OCI-LY7 (cell line): ENCODE measurements around the gene XKRX. TPM values are rescaled to one million over a fixed set of nuclear protein-coding genes. Genes with fewer than 3 reads are reported as not detected.

Experiments
- BruUV-seq: library from RNA; stranded (reverse); fragments of 400-500 nt; replicated peaks from 2 replicates; lab custom pipeline; 2021; lab: Mats Ljungman, UMichigan
- CTCF ChIA-PET: fragments of 300-600 bp; sonication (Branson Sonifier 250); formaldehyde crosslinking; loops from one replicate; lab custom pipeline; 2022; ENCODE audit warnings: antibody characterized with exemption; ENCODE audit not compliant: unreplicated experiment; lab: Charles Lee
- POLR2A ChIA-PET: fragments of 300-600 bp; sonication (Branson Sonifier 250); formaldehyde crosslinking; loops from one replicate; lab custom pipeline; 2022; ENCODE audit warnings: antibody characterized with exemption; lab: Charles Lee
- DNase-seq: peaks from one replicate; pipeline ENCODE4 v3.0.0-alpha.2; 2015; ENCODE audit warnings: low spot score
- H2AFZ ChIP-seq: fragments of 200-600 bp; sonication (generic), shearing (Covaris generic); 2 replicates; pipeline ENCODE4 v1.6.1; 2014; ENCODE audit warnings: mild to moderate bottlenecking, antibody characterized with exemption, low read length, moderate library complexity
- H3K27ac ChIP-seq: fragments of 200-600 bp; sonication (generic); 2 replicates; pipeline ENCODE4 v1.5.1; 2014; ENCODE audit warnings: mixed run types, low read depth, mild to moderate bottlenecking, moderate library complexity, low read length, inconsistent platforms; ENCODE audit not compliant: poor library complexity, severe bottlenecking
- H3K36me3 ChIP-seq: fragments of 200-600 bp; sonication (generic); 2 replicates; pipeline ENCODE4 v1.6.1; 2014; ENCODE audit warnings: mild to moderate bottlenecking, antibody characterized with exemption, low read length, moderate library complexity, mixed read lengths; ENCODE audit not compliant: insufficient read depth
- H3K4me1 ChIP-seq: fragments of 200-600 bp; sonication (generic); 2 replicates; pipeline ENCODE4 v1.5.1; 2014; ENCODE audit warnings: mild to moderate bottlenecking, low read length; ENCODE audit not compliant: insufficient read depth, poor library complexity, severe bottlenecking
- H3K4me2 ChIP-seq: fragments of 200-600 bp; sonication (generic); 2 replicates; pipeline ENCODE4 v1.6.1; 2014; ENCODE audit warnings: mild to moderate bottlenecking, low read length
- H3K4me3 ChIP-seq: fragments of 200-600 bp; sonication (generic); 2 replicates; pipeline ENCODE4 v1.5.1; 2014; ENCODE audit warnings: mild to moderate bottlenecking, low read depth, low read length; ENCODE audit not compliant: poor library complexity, severe bottlenecking
- H3K79me2 ChIP-seq: fragments of 200-600 bp; sonication (generic); 2 replicates; pipeline ENCODE4 v1.6.1; 2016; ENCODE audit warnings: low read depth, mild to moderate bottlenecking, low read length, moderate library complexity, mixed read lengths; ENCODE audit not compliant: insufficient read depth
- H3K9me2 ChIP-seq: fragments of 200-600 bp; sonication (generic); 2 replicates; pipeline ENCODE4 v1.6.1; 2016; ENCODE audit warnings: mild to moderate bottlenecking, low read length, mixed read lengths; ENCODE audit not compliant: insufficient read depth
- H3K9me3 ChIP-seq: fragments of 200-600 bp; sonication (generic); 2 replicates; pipeline ENCODE4 v1.6.1; 2014; ENCODE audit warnings: mild to moderate bottlenecking, mixed run types, low read length, mixed read lengths
- H4K20me1 ChIP-seq: fragments of 200-600 bp; sonication (generic); 2 replicates; pipeline ENCODE4 v1.6.1; 2014; ENCODE audit warnings: mild to moderate bottlenecking, antibody characterized with exemption, low read length, moderate library complexity, mixed read lengths; ENCODE audit not compliant: insufficient read depth
- EZH2phosphoT487 ChIP-seq: fragments of 200-600 bp; sonication (generic); IDR thresholded peaks from 2 replicates; pipeline ENCODE4 v1.6.1; 2018; ENCODE audit warnings: low read depth, borderline replicate concordance, mild to moderate bottlenecking, mixed run types, antibody characterized with exemption, low read length, moderate library complexity, mixed read lengths
- intact Hi-C: fragments of 100-400 bp; cut with micrococcal nuclease; formaldehyde crosslinking; loops from one replicate; pipeline ENCODE4 v1.10.0; 2022; ENCODE audit not compliant: unreplicated experiment
- total RNA-seq, 2 experiments: library from RNA; depleted of rRNA in 1 of 2; stranded (reverse); fragments of >200 nt in 1 of 2; shearing (Covaris generic) in 1 of 2; gene quantifications; 2 replicates each; pipeline ENCODE4 v1.2.3, GENCODE V29; 2014 to 2022
- TF ChIP-seq, protein P1 (sequence below): fragments of 200-600 bp; sonication (generic); conservative IDR thresholded peaks from 2 replicates; pipeline ENCODE4 v1.5.1; 2014; ENCODE audit warnings: mild to moderate bottlenecking, antibody characterized with exemption, low read length, moderate library complexity, mixed read lengths

Gene XKRX
- total RNA-seq, 2 experiments from 2014 or later = 6.4 to 8.4 TPM

DNA sequence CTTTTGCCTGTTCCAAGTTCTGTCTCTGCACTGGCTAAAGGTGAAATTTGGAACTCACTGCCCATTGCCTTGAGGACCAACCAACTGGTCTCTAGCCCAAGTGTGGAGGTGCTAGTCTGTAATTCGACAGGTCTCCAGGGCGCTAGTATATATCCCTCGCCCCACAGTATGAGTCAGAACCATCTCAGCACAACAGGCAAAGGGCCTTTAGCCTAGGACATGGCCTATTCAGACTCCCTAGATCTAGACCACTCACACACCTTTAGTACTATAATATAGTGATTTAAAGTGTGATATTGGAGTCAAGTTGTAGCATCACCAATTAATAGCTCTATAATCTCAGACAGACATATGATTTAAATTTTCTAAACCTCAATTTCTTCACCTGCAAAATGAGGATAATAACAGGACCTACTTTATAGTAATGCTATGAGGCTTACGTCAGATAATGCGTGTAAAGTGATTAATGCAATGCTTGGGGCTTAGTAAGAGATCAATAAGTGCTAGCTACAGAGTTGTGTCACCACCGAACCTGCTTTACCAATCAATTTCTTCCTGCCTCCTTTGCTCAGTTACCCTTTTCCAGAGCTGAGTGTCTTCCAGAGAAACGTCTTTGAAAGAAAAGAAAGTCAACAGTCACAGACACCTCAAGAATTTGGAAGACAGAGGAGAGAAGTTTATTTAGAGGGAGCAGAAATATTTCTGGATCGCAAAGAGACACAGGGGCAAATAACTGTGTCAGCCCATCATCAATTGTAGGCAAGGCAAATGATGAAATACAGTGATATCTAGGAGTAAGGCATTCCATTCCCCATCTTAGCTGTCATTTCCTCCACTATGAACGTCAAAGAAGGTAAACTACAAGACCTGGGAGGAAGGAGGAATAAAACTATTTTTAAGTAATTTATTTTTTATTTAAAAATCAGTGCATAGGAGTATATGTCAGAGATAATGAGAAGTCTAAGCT lies 56.8 kb downstream of the XKRX start:
- no TSS peak for BruUV-seq

DNA sequence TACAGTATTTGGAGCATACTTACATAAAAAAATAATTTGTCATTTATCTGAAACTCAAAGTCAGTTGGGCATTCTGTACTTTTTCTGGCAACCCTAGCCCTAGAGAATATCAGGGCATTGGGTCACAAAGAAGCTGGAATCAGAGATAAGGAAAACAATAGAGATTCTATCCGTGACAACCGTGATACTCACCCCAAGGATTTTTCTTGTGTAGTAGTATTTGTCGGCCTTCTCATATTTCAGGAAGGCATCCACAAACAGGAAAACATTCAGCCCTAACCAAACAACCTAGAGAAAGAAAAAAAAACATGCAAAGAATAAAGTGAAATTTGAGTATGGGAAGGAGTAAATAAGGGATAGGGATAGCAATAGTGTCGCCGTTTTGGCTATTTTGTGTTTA lies 58.2 kb downstream of the XKRX start:
- Histone ChIP-seq H3K4me1 (no peaks in the 10 kb centered on the region), H2AFZ (no peak overlapping the region), H3K79me2 (no peaks in the 10 kb centered on the region), H3K36me3 (no peaks in the 10 kb centered on the region), H3K4me2 (no peak overlapping the region), H3K9me3 (no peaks in the 10 kb centered on the region), H3K9me2 (no peaks in the 10 kb centered on the region), H3K27ac (no peak overlapping the region), H4K20me1 (no peaks in the 10 kb centered on the region), H3K4me3 (no peak overlapping the region)
- TF ChIP-seq, protein P1, sequence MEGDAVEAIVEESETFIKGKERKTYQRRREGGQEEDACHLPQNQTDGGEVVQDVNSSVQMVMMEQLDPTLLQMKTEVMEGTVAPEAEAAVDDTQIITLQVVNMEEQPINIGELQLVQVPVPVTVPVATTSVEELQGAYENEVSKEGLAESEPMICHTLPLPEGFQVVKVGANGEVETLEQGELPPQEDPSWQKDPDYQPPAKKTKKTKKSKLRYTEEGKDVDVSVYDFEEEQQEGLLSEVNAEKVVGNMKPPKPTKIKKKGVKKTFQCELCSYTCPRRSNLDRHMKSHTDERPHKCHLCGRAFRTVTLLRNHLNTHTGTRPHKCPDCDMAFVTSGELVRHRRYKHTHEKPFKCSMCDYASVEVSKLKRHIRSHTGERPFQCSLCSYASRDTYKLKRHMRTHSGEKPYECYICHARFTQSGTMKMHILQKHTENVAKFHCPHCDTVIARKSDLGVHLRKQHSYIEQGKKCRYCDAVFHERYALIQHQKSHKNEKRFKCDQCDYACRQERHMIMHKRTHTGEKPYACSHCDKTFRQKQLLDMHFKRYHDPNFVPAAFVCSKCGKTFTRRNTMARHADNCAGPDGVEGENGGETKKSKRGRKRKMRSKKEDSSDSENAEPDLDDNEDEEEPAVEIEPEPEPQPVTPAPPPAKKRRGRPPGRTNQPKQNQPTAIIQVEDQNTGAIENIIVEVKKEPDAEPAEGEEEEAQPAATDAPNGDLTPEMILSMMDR = no peak
- TF ChIP-seq EZH2phosphoT487 = no peak
- DNase-seq = no peak
- CTCF ChIA-PET = no interaction called here
- POLR2A ChIA-PET = interaction anchor here (0.6 kb wide), 1 partner anchor 16 kb away, joined by 3 read pairs; no protein-coding TSS in a partner anchor
- BruUV-seq = no TSS peak
- intact Hi-C loops = no loop called here

More for the DNA sequence above, 56.8 kb downstream of the XKRX start:
- Histone ChIP-seq H3K4me3 (no peak overlapping the region), H2AFZ (no peak overlapping the region), H3K9me2 (no peaks in the 10 kb centered on the region), H3K4me2 (no peak overlapping the region), H4K20me1 (no peaks in the 10 kb centered on the region), H3K9me3 (no peaks in the 10 kb centered on the region), H3K36me3 (no peaks in the 10 kb centered on the region), H3K27ac (no peak overlapping the region), H3K79me2 (no peaks in the 10 kb centered on the region), H3K4me1 (no peaks in the 10 kb centered on the region)
- ChIA-PET POLR2A (interaction anchor here (0.7 kb wide), 1 partner anchor 281 kb away, joined by 3 read pairs; no protein-coding TSS in a partner anchor), CTCF (no interaction called here)
- DNase-seq = no peak
- TF ChIP-seq, protein P1 = no peak
- no peak for TF ChIP-seq EZH2phosphoT487
- intact Hi-C loops = no loop called here

DNA sequence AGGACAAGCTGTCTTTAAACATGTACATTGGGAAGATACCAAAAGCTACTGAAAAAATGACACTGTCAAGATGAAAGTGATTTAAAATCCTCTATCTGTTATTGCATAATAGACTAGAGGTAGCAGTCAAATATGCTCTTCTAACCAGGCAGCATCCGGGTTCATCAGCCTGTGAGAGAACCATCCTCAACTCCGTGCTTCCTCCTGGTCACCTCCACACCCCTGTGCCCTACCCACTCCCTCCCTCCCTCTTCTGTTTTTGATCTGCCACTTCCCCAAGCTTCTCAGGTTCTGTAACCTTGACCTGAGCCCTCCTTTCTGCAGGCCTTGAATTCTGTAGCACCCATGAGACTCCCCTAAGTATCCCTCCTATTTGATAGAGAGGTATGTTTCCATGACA lies 60.4 kb downstream of the XKRX start:
- intact Hi-C loops = no loop called here
- POLR2A ChIA-PET = no interaction called here
- TF ChIP-seq, protein P1 = no peak
- no peak for TF ChIP-seq EZH2phosphoT487
- Histone ChIP-seq H3K4me1 (no peaks in the 10 kb centered on the region), H3K27ac (no peak overlapping the region), H3K4me2 (no peak overlapping the region), H4K20me1 (no peaks in the 10 kb centered on the region), H3K9me3 (no peaks in the 10 kb centered on the region), H3K4me3 (no peak overlapping the region), H2AFZ (no peak overlapping the region), H3K36me3 (no peaks in the 10 kb centered on the region), H3K9me2 (no peaks in the 10 kb centered on the region), H3K79me2 (no peaks in the 10 kb centered on the region)
- BruUV-seq = no TSS peak
- CTCF ChIA-PET = no interaction called here
- no peak for DNase-seq
